Left cardiac atrium (tissue), 4 donors: ENCODE data around the gene ZNF608. TPM values are rescaled to one million over a fixed set of nuclear protein-coding genes. Genes with fewer than 3 reads are reported as not detected.
A peak's percentile ranks its signal among the peaks of the same experiment; 100 is the strongest.

Experiments
- ATAC-seq, 2 donors: fragments of 200-7000 bp; cut with Tn5 transposase; one replicate each; pipeline ENCODE4 v1.9.1; 2020; ENCODE audit warnings: mild to moderate bottlenecking in 2 of 2, moderate library complexity in 2 of 2
- DNase-seq: peaks from one replicate; pipeline ENCODE4 v3.0.0-alpha.2; 2020
- intact Hi-C, 2 donors: fragments of 100-400 bp; cut with DNase I; formaldehyde crosslinking; loops; one replicate each; pipeline versions ENCODE4 v1.14.1 to v1.15.1; 2022 to 2023
- total RNA-seq, 2 donors: library from RNA; stranded (reverse); fragmentation: NEBNext Ultra II Directional; extraction: Animal tissue kit (Norgen Biotek cat#: 25700); gene quantifications; one replicate each; pipeline ENCODE4 v1.2.1, GENCODE V29; 2021
- donor health status: DM: no; HTN: yes; CAD: no.
- donor health status: DM: no; HTN: yes; CAD: no; lungs with severe emphysema.
- donor health status: DM: yes; HTN: yes; CAD: no.
- donor health status: Dilated cardiomyopathy.

ZNF608 gene
- total RNA-seq, 2 donors from 2014 or later, result 21.8 to 28.0 TPM

GRCh38 chr5:124741711-124742496, 4.5 kb downstream of the ZNF608 start:
- no peak for DNase-seq
- intact Hi-C loops, result loop anchor here in 1 of 2 donors (10.0 kb wide), 1 partner anchor 337 kb away; no protein-coding TSS in a partner anchor
- ATAC-seq, result peak; percentile 9 to 48

DNA sequence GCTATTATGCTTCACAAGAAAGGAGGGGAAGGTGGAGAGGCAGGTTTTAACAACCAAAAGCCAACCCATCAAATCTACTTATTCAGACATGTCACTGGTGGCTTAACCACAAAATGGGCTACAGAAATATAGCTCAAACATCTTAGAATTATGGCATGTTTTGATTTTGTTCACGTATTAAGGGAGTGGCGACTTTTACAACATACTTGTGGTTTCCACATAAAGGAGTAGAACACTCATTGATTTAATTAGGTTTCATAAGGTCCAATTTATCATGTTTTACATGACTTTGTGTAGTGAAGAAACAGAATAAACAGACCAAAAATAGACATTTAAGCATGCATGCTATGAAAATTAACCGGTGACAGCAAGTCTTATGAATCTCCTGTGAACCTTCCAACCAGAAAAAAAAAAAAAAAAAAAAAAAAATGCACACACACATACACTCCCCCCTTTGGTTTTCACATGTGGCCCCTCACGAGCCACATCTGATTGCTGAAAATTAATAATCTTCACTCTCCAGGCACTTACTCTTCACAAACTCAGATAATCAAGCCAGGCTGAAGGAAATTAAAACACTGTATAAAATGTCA, 5.4 kb downstream of the ZNF608 start:
- intact Hi-C loops, result loop anchor here in 1 of 2 donors (10.0 kb wide), 1 partner anchor 336 kb away; no protein-coding TSS in a partner anchor
- ATAC-seq, result no peak
- DNase-seq, result no peak

DNA sequence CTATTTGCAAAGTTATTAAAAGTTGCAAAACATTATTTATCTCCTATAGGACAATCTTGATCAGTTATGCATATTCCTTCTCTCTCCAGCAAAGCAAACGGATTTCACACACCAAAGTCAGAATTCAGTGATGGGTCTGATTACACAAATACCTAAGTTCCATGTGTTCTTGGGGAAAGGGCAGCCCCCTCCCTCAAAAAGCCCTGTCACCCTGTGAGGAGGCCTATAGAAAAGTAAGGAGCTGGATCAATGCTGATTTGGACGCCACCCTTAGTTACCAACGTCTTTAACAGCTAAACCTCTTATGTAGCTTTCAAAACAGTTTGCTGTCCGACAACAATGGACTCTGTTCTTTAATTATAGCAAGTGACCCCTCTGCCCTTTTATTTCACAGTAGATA, 6.4 kb downstream of the ZNF608 start:
- intact Hi-C loops, result loop anchor here in 1 of 2 donors (10.0 kb wide), 1 partner anchor 335 kb away; no protein-coding TSS in a partner anchor
- ATAC-seq (no peak), DNase-seq (no peak)

GRCh38 chr5:124739634-124740025, 6.8 kb downstream of the ZNF608 start:
- no peak for DNase-seq
- intact Hi-C loops, result loop anchor here in 1 of 2 donors (10.0 kb wide), 1 partner anchor 335 kb away; no protein-coding TSS in a partner anchor
- ATAC-seq, result no peak

DNA sequence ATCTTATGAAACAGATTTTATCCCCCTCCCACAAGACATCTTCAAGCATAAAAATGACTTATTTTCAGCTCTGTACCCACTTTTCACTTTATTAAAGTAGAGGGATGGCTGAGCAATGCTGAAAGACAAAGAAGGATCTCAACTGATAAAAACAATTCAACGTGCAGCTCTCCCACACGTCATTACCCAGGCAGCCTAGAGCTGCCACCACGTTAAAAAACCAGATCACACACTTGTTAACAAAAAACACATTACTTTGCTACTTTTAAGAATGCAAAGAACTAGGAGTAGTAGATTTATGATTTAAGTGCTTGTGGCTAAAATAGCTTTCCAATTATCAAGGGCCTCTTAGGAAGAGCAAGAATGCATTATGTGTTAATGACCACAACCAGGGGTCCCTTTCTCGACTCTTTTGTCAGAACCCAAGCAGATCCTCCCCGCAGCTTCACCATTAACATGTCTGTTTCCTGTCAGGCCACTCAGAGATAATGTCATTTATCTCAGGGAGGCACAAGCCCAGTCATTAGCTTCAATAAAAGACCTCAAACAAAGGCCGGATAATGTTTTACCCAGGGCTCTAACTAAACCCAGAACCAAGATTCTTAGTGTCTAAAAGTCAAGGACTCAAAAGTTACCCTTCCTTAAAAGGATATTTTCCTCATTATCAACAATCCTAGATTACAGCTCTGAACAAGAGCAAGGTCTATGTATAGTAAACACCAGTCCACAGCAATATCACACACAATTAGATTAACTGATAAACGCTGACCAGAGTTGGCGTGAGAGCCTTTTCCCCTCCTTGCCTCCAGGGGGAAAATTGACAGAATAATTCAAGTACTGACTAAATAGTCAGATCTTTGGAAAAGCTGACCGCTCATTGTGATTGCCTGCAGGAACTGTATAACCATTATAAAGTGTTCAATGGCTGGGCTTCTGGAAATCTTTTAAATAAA, 7.5 kb downstream of the ZNF608 start:
- ATAC-seq (no peak), DNase-seq (no peak)
- intact Hi-C loops, result no loop called here

DNA sequence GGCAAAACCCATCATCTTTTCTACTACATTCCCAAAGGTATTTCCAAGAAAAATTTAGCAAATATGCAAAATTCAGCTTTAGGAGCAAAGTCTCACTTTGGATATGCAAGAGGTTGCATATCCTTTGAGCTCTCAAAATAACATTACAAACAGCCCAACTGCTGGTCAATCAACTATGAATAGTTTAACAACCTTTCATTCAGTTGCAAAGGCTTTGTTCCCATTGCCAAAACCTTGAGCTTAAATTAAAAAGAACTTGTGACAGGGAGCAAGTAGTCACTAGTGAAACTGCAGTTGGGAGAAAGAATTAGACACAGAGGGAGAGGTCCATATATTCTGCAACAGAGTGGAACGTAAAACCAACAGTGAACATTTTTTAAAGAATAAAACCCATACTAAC, 8.8 kb downstream of the ZNF608 start:
- no peak for DNase-seq
- intact Hi-C loops, result no loop called here
- ATAC-seq, result no peak

DNA sequence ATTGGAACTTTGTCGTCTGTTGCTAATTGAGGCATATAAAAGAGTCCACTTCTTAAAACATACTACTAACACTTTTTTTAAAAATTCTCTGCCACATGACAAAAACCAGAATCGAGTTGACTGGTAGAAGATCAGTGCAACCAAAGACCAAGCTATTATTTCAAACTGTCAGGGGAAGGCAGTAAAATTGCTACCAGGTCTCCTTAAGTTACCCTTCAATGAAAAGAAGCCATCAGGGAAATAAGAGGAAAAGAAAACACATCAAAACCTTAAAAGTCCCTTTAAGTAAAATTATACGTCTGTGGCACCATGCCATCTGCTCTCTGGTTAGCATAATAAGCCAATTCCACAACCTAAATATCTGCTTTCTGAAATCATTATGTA, 9.6 kb downstream of the ZNF608 start:
- no peak for ATAC-seq
- no peak for DNase-seq
- intact Hi-C loops, result no loop called here

DNA sequence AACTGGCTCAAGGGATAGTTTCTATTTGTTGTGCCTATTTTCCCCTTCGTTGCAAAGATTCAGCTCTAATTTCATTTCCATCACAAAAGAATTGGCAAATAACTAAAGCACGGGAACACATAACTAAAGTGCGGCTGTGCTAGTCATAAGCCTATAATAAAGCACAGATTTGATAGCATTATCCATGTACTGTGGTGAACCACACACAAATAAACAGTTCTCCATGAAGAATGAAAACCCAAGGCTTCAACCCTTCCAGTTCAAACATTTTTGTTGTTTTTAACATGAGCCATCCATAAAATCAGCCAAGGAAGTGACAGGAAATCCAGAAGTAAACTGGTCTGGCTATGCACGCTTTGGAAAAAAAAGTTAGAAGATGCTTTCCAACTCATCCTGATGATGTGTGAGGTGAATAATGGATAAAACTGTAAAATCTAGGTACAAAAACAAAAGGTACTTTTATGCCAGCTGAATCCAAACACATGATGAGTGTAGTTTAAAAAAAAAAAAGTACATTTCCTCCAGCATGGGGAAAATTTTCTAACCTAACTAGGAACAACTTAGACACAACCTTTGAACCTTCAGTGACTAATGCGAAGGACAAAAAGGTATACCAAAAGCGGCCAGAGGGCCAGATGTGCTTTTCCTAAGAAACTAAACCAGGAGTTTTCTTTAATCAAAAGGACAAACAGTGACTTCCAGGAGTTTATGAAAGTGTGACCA, 10.2 kb downstream of the ZNF608 start:
- ATAC-seq, result peak in 1 of 2 donors; percentile 66
- intact Hi-C loops, result no loop called here
- DNase-seq, result no peak

GRCh38 chr5:124735169-124735858, 11.1 kb downstream of the ZNF608 start:
- ATAC-seq, result peak; percentile 64 to 73
- no peak for DNase-seq
- intact Hi-C loops, result no loop called here

DNA sequence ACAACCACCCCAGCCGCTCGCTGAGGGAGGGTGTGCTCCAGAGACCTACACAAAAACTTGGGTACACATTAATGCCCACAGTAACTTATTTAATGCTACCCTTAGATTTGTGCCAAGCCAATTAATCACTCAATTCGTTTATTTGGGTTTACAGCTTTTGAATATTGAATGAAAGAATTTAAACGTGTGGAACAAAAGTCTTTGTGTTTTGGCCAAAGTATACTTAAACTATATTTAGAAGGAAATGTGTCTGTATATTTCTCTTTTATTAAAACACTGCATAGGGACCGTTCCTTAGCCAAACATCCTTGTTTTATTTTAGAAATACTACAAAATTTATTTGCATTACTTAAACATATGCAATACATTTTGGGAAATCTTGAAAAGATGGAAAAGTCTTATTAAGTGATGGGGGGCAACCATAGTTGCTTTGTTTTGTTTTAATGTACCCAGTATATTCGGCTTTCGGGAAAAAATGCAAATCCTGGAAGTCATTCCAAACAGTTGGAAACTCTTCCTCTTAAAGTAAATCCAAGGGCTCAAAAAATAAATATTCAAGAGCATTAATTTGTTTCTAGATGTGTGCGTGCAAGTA, 11.8 kb downstream of the ZNF608 start:
- ATAC-seq (no peak), DNase-seq (no peak)
- intact Hi-C loops, result no loop called here

GRCh38 chr5:124733329-124733650, 13.1 kb downstream of the ZNF608 start:
- no peak for ATAC-seq
- no peak for DNase-seq
- intact Hi-C loops, result no loop called here

GRCh38 chr5:124732428-124733328, 13.8 kb downstream of the ZNF608 start:
- ATAC-seq (no peak), DNase-seq (no peak)
- intact Hi-C loops, result no loop called here

DNA sequence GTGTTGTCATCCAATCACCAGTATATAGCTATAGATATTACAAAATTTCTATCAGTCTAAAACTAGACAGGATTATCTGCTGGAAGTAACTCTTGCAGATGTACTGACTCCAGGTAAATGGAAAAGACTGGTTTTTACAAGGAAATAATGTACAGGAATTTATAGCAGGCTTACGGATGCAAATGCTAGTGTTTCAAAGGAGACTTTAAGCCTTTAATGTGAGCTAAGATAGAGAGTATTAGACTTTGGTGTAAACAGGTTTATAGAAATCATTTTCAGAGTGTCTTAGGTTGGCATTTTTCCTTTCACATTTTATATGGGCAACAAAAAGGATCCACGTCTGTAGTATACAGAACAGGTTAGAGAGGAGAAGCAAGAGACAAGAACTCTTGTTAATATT, 16.1 kb downstream of the ZNF608 start:
- DNase-seq (no peak), ATAC-seq (no peak)
- intact Hi-C loops, result no loop called here

GRCh38 chr5:124729720-124730359, 16.6 kb downstream of the ZNF608 start:
- no peak for ATAC-seq
- intact Hi-C loops, result no loop called here
- no peak for DNase-seq

GRCh38 chr5:124728968-124729332, 17.5 kb downstream of the ZNF608 start:
- intact Hi-C loops, result no loop called here
- DNase-seq (no peak), ATAC-seq (no peak)

DNA sequence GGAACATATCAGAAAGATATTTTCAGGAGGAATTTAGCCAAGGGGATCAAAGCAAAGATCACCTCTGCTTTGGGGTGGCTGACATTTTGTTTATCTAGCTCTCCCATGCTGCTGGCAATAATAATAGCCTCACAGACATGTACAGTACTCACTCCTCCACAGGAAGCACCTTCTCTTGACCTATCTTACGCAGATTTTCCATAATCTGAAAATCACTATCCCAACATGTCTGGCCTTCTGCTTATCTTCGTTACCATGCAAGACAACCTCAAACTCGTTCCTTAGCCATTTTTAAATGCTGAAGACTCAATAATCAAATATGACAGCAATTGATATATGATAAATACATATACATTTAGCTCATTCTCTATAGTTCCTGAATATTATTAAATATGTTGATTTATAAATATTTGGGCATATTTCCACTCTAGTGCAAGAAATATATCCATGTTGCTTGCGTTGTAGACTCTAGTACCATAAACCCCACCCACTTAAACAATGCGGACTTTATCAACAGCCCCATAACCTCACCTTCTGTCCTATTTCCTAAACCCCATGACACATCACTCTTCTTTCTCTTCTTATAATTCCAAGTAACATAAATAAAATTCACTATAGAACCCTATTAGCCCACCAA, 18.0 kb downstream of the ZNF608 start:
- intact Hi-C loops, result no loop called here
- ATAC-seq, result no peak
- no peak for DNase-seq
